ENCODE measurements around the gene SBF2.
A peak's percentile ranks its signal among the peaks of the same experiment; 100 is the strongest.

SBF2 gene

DNA sequence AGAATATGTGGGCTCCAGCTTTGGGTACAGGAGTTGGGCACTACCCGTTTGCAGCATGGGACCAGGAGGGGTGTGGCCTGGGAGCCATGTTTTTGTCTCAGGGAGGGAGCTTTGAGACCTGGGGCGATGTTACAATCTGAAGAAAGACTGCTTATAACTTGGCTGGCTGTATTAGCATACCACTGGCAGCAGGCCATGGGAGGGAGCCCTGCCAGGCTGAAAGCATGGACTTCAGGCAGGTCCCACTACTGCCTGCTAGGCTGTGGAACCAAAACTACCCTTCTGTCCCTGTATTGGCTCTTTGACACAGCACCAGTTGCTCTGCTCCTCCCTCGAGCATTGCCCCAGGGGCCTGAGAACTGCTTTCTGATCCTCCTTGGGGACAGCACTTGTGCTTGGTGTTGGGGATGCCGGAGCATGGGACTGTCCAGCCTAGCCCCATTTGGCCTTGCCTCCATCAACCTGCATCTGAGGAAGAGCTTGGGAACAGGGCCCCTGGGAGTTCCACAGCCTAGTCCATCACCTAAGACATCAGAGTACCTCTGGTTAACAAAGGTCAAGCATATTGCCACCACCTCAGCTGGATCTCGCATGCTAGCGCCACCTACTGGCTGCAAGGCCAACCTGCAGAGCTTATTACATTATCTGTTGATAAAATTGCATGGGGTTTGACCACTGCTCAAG lies 217.4 kb downstream of the SBF2 start:
- Histone ChIP-seq H3K4me3 (ENCODE audit: low read depth, low read length) (no peak overlapping the region), H3K36me3 (no peaks in the 10 kb centered on the region), H3K27me3 (ENCODE audit: insufficient read depth, low read depth, severe bottlenecking) (no peaks in the 10 kb centered on the region), H3K27ac (no peak overlapping the region), H3K9me3 (ENCODE audit: severe bottlenecking) (peaks cover 4% of the 10 kb centered on the region)
- DNase-seq = peak; percentile 53
- TF ChIP-seq, protein P1, sequence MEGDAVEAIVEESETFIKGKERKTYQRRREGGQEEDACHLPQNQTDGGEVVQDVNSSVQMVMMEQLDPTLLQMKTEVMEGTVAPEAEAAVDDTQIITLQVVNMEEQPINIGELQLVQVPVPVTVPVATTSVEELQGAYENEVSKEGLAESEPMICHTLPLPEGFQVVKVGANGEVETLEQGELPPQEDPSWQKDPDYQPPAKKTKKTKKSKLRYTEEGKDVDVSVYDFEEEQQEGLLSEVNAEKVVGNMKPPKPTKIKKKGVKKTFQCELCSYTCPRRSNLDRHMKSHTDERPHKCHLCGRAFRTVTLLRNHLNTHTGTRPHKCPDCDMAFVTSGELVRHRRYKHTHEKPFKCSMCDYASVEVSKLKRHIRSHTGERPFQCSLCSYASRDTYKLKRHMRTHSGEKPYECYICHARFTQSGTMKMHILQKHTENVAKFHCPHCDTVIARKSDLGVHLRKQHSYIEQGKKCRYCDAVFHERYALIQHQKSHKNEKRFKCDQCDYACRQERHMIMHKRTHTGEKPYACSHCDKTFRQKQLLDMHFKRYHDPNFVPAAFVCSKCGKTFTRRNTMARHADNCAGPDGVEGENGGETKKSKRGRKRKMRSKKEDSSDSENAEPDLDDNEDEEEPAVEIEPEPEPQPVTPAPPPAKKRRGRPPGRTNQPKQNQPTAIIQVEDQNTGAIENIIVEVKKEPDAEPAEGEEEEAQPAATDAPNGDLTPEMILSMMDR (IDR thresholded peaks at IDR 0.05; ENCODE audit: low read depth, low read length) = peak; percentile 79

GRCh38 chr11:10075141-10075540 lies 218.9 kb downstream of the SBF2 start:
- no peak for DNase-seq
- TF ChIP-seq, protein P1 (IDR thresholded peaks at IDR 0.05; ENCODE audit: low read depth, low read length) = no peak
- H3K27ac ChIP-seq = no peak overlapping the region
- no peaks in the 10 kb centered on the region for H3K36me3 ChIP-seq
- H3K4me3 ChIP-seq (ENCODE audit: low read depth, low read length) = no peak overlapping the region
- peaks cover 4% of the 10 kb centered on the region for H3K9me3 ChIP-seq (ENCODE audit: severe bottlenecking)
- H3K27me3 ChIP-seq (ENCODE audit: insufficient read depth, low read depth, severe bottlenecking) = no peaks in the 10 kb centered on the region

GRCh38 chr11:10072841-10073240 lies 221.2 kb downstream of the SBF2 start:
- H3K9me3 ChIP-seq (ENCODE audit: severe bottlenecking) = no peaks in the 10 kb centered on the region
- H3K27me3 ChIP-seq (ENCODE audit: insufficient read depth, low read depth, severe bottlenecking) = no peaks in the 10 kb centered on the region
- TF ChIP-seq, protein P1 (IDR thresholded peaks at IDR 0.05; ENCODE audit: low read depth, low read length) = no peak
- no peaks in the 10 kb centered on the region for H3K36me3 ChIP-seq
- no peak for DNase-seq
- H3K4me3 ChIP-seq (ENCODE audit: low read depth, low read length) = no peak overlapping the region
- no peak overlapping the region for H3K27ac ChIP-seq

DNA sequence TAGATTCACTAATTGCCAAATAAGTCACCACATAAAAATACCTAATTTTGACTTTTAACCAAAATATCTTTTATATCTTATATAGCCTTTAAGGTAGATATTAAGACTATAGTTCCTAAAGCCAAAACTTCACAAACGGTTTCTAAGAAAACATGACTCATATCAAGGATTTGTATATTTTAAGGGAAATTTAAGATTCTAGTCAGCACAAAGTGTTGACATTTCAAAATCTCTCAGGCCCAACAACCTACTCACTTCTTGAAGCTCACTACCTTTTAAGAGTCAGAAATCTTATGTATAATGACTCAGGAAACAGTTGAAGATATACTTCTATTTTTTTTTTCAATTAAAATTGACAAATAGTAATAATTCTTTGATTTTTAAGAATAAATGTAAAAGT lies 221.9 kb downstream of the SBF2 start:
- DNase-seq = no peak
- TF ChIP-seq, protein P1 (IDR thresholded peaks at IDR 0.05; ENCODE audit: low read depth, low read length) = no peak
- no peak overlapping the region for H3K27ac ChIP-seq

DNA sequence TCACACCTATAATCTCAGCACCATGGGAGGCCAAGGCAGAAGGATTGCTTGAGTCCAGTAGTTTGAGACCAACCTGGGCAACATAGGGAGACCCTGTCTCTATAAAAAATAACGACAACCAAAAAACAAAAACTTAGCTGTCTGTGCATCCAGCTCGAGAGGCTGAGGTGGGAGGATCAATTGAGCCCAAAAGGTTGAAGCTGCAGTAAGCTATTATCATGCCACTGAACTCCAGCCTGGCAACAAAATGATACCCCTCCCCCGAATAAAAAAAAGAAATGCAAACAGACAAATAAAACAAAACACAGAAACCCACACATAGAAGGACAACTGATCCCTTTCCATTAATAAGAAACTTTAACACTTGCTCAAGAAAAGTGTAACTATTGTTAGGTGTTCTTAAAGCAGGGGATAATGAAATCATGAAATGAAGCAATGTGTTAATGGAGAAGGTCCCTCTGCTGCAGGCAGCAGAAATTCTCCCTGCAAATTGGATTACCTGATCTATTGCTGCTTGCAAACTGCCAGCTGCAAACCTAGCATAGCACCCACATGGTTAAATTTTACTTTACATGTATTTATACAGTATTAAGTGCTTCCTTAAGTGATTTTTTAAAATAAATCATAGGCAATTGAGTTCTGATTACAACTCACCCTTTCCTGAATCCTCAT lies 226.3 kb downstream of the SBF2 start:
- Histone ChIP-seq H3K4me3 (ENCODE audit: low read depth, low read length) (no peak overlapping the region), H3K36me3 (no peaks in the 10 kb centered on the region), H3K27ac (no peak overlapping the region), H3K27me3 (ENCODE audit: insufficient read depth, low read depth, severe bottlenecking) (no peaks in the 10 kb centered on the region), H3K9me3 (ENCODE audit: severe bottlenecking) (no peaks in the 10 kb centered on the region)
- no peak for DNase-seq
- TF ChIP-seq, protein P1 (IDR thresholded peaks at IDR 0.05; ENCODE audit: low read depth, low read length) = no peak

More for the DNA sequence above, 221.9 kb downstream of the SBF2 start:
- Histone ChIP-seq H3K27me3 (ENCODE audit: insufficient read depth, low read depth, severe bottlenecking) (no peaks in the 10 kb centered on the region), H3K36me3 (no peaks in the 10 kb centered on the region), H3K4me3 (ENCODE audit: low read depth, low read length) (no peak overlapping the region), H3K9me3 (ENCODE audit: severe bottlenecking) (no peaks in the 10 kb centered on the region)

Data from WERI-Rb-1 (cell line).